AG09309 (cell line): ENCODE results near the gene CEBPG.

Experiments used
- DNase-seq: peaks from one replicate; pipeline ENCODE4 v3.0.0-alpha.2; 2010; ENCODE audit warnings: low read depth
- H3K4me3 ChIP-seq: 2 replicates; pipeline ENCODE4 v1.5.1; 2011; ENCODE audit warnings: mild to moderate bottlenecking, low read depth, low read length, moderate library complexity; ENCODE audit not compliant: control insufficient read depth
- CTCF ChIP-seq: IDR thresholded peaks from 2 replicates; pipeline ENCODE4 v1.5.1; 2011; ENCODE audit warnings: mild to moderate bottlenecking, low read depth, low read length, inconsistent platforms; ENCODE audit not compliant: insufficient read depth, control insufficient read depth; ENCODE audit errors: missing control alignments

CEBPG gene

GRCh38 chr19:33389421-33390100 lies 16.1 kb downstream of the CEBPG start:
- no peak overlapping the region for H3K4me3 ChIP-seq
- no peak for TF ChIP-seq CTCF
- no peak for DNase-seq

- H3K4me3 ChIP-seq = no peak overlapping the region
- DNase-seq = no peak
- TF ChIP-seq CTCF = no peak
Observed at GRCh38 chr19:33390101-33390907, 16.8 kb downstream of the CEBPG start.

- no peak for TF ChIP-seq CTCF
- H3K4me3 ChIP-seq = no peak overlapping the region
- DNase-seq = no peak
Observed at GRCh38 chr19:33390908-33391630, 17.6 kb downstream of the CEBPG start.

- no peak overlapping the region for H3K4me3 ChIP-seq
- DNase-seq = no peak
- TF ChIP-seq CTCF = no peak
Observed at GRCh38 chr19:33391631-33392249, 18.2 kb downstream of the CEBPG start.

- no peak overlapping the region for H3K4me3 ChIP-seq
- no peak for DNase-seq
- TF ChIP-seq CTCF = no peak
Observed at GRCh38 chr19:33392341-33393285, 19.1 kb downstream of the CEBPG start.
